IMR-90 (cell line): ENCODE data around the gene GNAI2. TPM values are rescaled to one million over a fixed set of nuclear protein-coding genes. Genes with fewer than 3 reads are reported as not detected.

Experiments
- ATAC-seq: fragments of 200-7000 bp; cut with Tn5 transposase; 2 replicates; pipeline ENCODE4 v1.9.1; 2020; ENCODE audit warnings: low read depth, mild to moderate bottlenecking, moderate library complexity
- BruUV-seq: library from RNA; stranded (reverse); fragments of 400-500 nt; replicated peaks from 2 replicates; lab custom pipeline; 2021; lab: Mats Ljungman, UMichigan
- CTCF ChIA-PET: fragments of 300-600 bp; formaldehyde crosslinking; extraction: SDS; loops from one replicate; lab custom pipeline; 2021; ENCODE audit warnings: antibody characterized with exemption; lab: Yijun Ruan, JAX
- POLR2A ChIA-PET: fragments of 300-600 bp; sonication (Branson Sonifier 250); formaldehyde crosslinking; loops from one replicate; lab custom pipeline; 2022; ENCODE audit warnings: antibody characterized with exemption; ENCODE audit not compliant: unreplicated experiment; lab: Charles Lee
- DNase-seq: peaks from one replicate; pipeline ENCODE4 v3.0.0; 2013
- H2AFZ ChIP-seq: replicated peaks from 2 replicates; pipeline ENCODE3; 2013; ENCODE audit warnings: low read length, mild to moderate bottlenecking; ENCODE audit not compliant: poor library complexity
- H2AK5ac ChIP-seq: 2 replicates; pipeline ENCODE4 v1.6.1; 2013; ENCODE audit warnings: low read depth, low read length, inconsistent platforms
- H2AK9ac ChIP-seq: replicated peaks from 2 replicates; pipeline ENCODE3; 2013; ENCODE audit warnings: mild to moderate bottlenecking, low read depth, low read length, moderate library complexity; ENCODE audit not compliant: poor library complexity
- H2BK120ac ChIP-seq: 2 replicates; pipeline ENCODE4 v1.6.1; 2013; ENCODE audit warnings: low read depth, low read length, inconsistent platforms
- H2BK15ac ChIP-seq: 3 replicates; pipeline ENCODE4 v1.6.1; 2013; ENCODE audit warnings: low read depth, low read length, inconsistent platforms
- H2BK20ac ChIP-seq: 2 replicates; pipeline ENCODE4 v1.6.1; 2013; ENCODE audit warnings: low read depth, mild to moderate bottlenecking, inconsistent platforms, low read length, moderate library complexity
- H2BK5ac ChIP-seq: 2 replicates; pipeline ENCODE4 v1.6.1; 2013; ENCODE audit warnings: mild to moderate bottlenecking, low read depth, low read length, inconsistent platforms; ENCODE audit not compliant: poor library complexity, severe bottlenecking
- H3K14ac ChIP-seq: replicated peaks from 2 replicates; pipeline ENCODE4 v1.6.1; 2013; ENCODE audit warnings: low read depth, low read length, inconsistent platforms
- H3K18ac ChIP-seq: 2 replicates; pipeline ENCODE4 v1.6.1; 2013; ENCODE audit warnings: low read depth, low read length, control low read depth
- H3K23ac ChIP-seq: 2 replicates; pipeline ENCODE4 v1.6.1; 2013; ENCODE audit warnings: low read depth, low read length, inconsistent platforms
- H3K27ac ChIP-seq: 2 replicates; pipeline ENCODE4 v1.5.1; 2013; ENCODE audit warnings: mild to moderate bottlenecking, control low read depth, low read length; ENCODE audit not compliant: insufficient read depth
- H3K27me3 ChIP-seq: 2 replicates; pipeline ENCODE4 v1.6.1; 2013; ENCODE audit warnings: low read length; ENCODE audit not compliant: control insufficient read depth, insufficient read depth
- H3K36me3 ChIP-seq: 2 replicates; pipeline ENCODE4 v1.6.1; 2013; ENCODE audit warnings: low read length, mixed read lengths; ENCODE audit not compliant: control insufficient read depth, insufficient read depth
- H3K4ac ChIP-seq: 2 replicates; pipeline ENCODE4 v1.6.1; 2013; ENCODE audit warnings: low read depth, low read length, inconsistent platforms
- H3K4me1 ChIP-seq: 2 replicates; pipeline ENCODE4 v1.6.1; 2013; ENCODE audit warnings: low read length, mixed read lengths; ENCODE audit not compliant: control insufficient read depth, insufficient read depth
- H3K4me2 ChIP-seq: 2 replicates; pipeline ENCODE4 v1.6.1; 2013; ENCODE audit warnings: low read depth, mild to moderate bottlenecking, control low read depth, low read length, moderate library complexity
- H3K4me3 ChIP-seq: 2 replicates; pipeline ENCODE4 v1.5.1; 2013; ENCODE audit warnings: low read depth, mild to moderate bottlenecking, control low read depth, low read length, moderate library complexity; ENCODE audit not compliant: insufficient read depth
- H3K56ac ChIP-seq: 2 replicates; pipeline ENCODE4 v1.6.1; 2013; ENCODE audit warnings: low read length, inconsistent platforms; ENCODE audit not compliant: insufficient read depth; ENCODE audit errors: extremely low read depth
- H3K79me1 ChIP-seq, 2 experiments: 2 replicates each; pipeline ENCODE4 v1.6.1; 2013; ENCODE audit warnings: low read length in 2 of 2, inconsistent platforms in 1 of 2, low read depth in 1 of 2
- H3K9ac ChIP-seq: 2 replicates; pipeline ENCODE4 v1.6.1; 2013; ENCODE audit warnings: low read depth, low read length, control low read depth
- H3K9me1 ChIP-seq: 2 replicates; pipeline ENCODE4 v1.6.1; 2013; ENCODE audit warnings: low read length, inconsistent platforms; ENCODE audit not compliant: insufficient read depth
- H3K9me3 ChIP-seq: 2 replicates; pipeline ENCODE4 v1.6.1; 2013; ENCODE audit warnings: low read length; ENCODE audit not compliant: control insufficient read depth, insufficient read depth
- H4K20me1 ChIP-seq: 2 replicates; pipeline ENCODE4 v1.6.1; 2013; ENCODE audit warnings: low read length, inconsistent platforms; ENCODE audit not compliant: insufficient read depth
- H4K5ac ChIP-seq: 2 replicates; pipeline ENCODE4 v1.6.1; 2013; ENCODE audit warnings: mild to moderate bottlenecking, low read depth, low read length, control low read depth
- H4K8ac ChIP-seq, 2 experiments: 2 replicates each; pipeline ENCODE4 v1.6.1; 2013; ENCODE audit warnings: low read depth in 2 of 2, low read length in 2 of 2, control low read depth in 1 of 2, inconsistent platforms in 1 of 2
- H4K91ac ChIP-seq: 2 replicates; pipeline ENCODE4 v1.6.1; 2013; ENCODE audit warnings: low read depth, low read length, inconsistent platforms; ENCODE audit not compliant: insufficient read depth
- BHLHE40 ChIP-seq: fragments of 150-350 bp; IDR thresholded peaks from 2 replicates; pipeline ENCODE4 v1.6.1; 2016; ENCODE audit warnings: mild to moderate bottlenecking, low read depth, low read length
- CEBPB ChIP-seq: IDR thresholded peaks from 2 replicates; pipeline ENCODE4 v1.6.1; 2012; ENCODE audit warnings: low read depth, low read length, improper control_type of control experiment
- CHD1 ChIP-seq: IDR thresholded peaks from 2 replicates; pipeline ENCODE4 v1.6.1; 2012; ENCODE audit warnings: low read depth, low read length, improper control_type of control experiment
- CTCF ChIP-seq: conservative IDR thresholded peaks from 2 replicates; pipeline ENCODE4 v1.5.1; 2012; ENCODE audit warnings: mild to moderate bottlenecking, low read depth, low read length, improper control_type of control experiment
- MAFK ChIP-seq: IDR thresholded peaks from 2 replicates; pipeline ENCODE4 v1.6.1; 2012; ENCODE audit warnings: low read depth, low read length, improper control_type of control experiment
- MAZ ChIP-seq: IDR thresholded peaks from 2 replicates; pipeline ENCODE4 v1.6.1; 2012; ENCODE audit warnings: low read depth, mild to moderate bottlenecking, low read length, improper control_type of control experiment, moderate library complexity, borderline replicate concordance
- MXI1 ChIP-seq: IDR thresholded peaks from 2 replicates; pipeline ENCODE4 v1.6.1; 2012; ENCODE audit warnings: low read depth, mild to moderate bottlenecking, low read length, moderate library complexity, borderline replicate concordance
- NFE2L2 ChIP-seq: fragments of 150-350 bp; IDR thresholded peaks from 2 replicates; pipeline ENCODE4 v1.6.1; 2016; ENCODE audit warnings: low read depth, mild to moderate bottlenecking, low read length
- POLR2A ChIP-seq: IDR thresholded peaks from 2 replicates; pipeline ENCODE4 v1.6.1; 2012; ENCODE audit warnings: mild to moderate bottlenecking, low read depth, low read length
- RAD21 ChIP-seq: IDR thresholded peaks from 2 replicates; pipeline ENCODE4 v1.6.1; 2012; ENCODE audit warnings: low read length, improper control_type of control experiment
- RCOR1 ChIP-seq: IDR thresholded peaks from 2 replicates; pipeline ENCODE4 v1.6.1; 2012; ENCODE audit warnings: mild to moderate bottlenecking, low read length, improper control_type of control experiment; ENCODE audit not compliant: insufficient replicate concordance
- RFX5 ChIP-seq: IDR thresholded peaks from 2 replicates; pipeline ENCODE4 v1.8.0; 2012; ENCODE audit warnings: low read depth, mild to moderate bottlenecking, low read length, moderate library complexity
- SMC3 ChIP-seq: fragments of 150-350 bp; IDR thresholded peaks from 2 replicates; pipeline ENCODE4 v1.6.1; 2016; ENCODE audit warnings: low read depth, mild to moderate bottlenecking, antibody characterized with exemption, low read length, moderate library complexity
- USF2 ChIP-seq: fragments of 150-350 bp; IDR thresholded peaks from 2 replicates; pipeline ENCODE4 v1.6.1; 2017; ENCODE audit warnings: mild to moderate bottlenecking, antibody characterized with exemption, low read length, low read depth
- WGBS, 2 experiments: methylation state at CpG; one replicate each; pipeline versions ENCODE4 v1.1.5 to v1.1.7; 2013; ENCODE audit warnings: missing lambda C conversion rate in 2 of 2; ENCODE audit not compliant: insufficient read length in 1 of 2; ENCODE audit errors: extremely low coverage in 2 of 2; 5-methylcytosine and 5-hydroxymethylcytosine counted together
- dilution Hi-C: fragments of 300-500 bp; cut with HindIII; formaldehyde crosslinking; loops from one replicate; pipeline ENCODE4 v1.14.3; 2018; ENCODE audit warnings: low sequenced_read_pairs; ENCODE audit not compliant: unreplicated experiment
- in situ Hi-C: fragments of 300-500 bp; cut with MboI; formaldehyde crosslinking; loops from 3 replicates; pipeline ENCODE4 v1.14.3; 2019; ENCODE audit warnings: low sequenced_read_pairs, inconsistent platforms, mixed read lengths
- intact Hi-C: fragments of 100-400 bp; cut with micrococcal nuclease; formaldehyde crosslinking; loops from 2 replicates; pipeline ENCODE4 v1.10.0; 2022
- polyA plus RNA-seq, 3 experiments: library from polyadenylated mRNA; depleted of rRNA; stranded (reverse); fragments of >200 nt; gene quantifications; 2 replicates each; pipeline ENCODE4 v1.2.3, GENCODE V29; 2012; ENCODE audit warnings: low replicate concordance in 1 of 3
- total RNA-seq: library from RNA; depleted of rRNA; stranded (reverse); fragments of >200 nt; gene quantifications from 2 replicates; pipeline ENCODE4 v1.2.3, GENCODE V29; 2012
- TF ChIP-seq, protein P1 (sequence below): fragments of 150-350 bp; IDR thresholded peaks from 2 replicates; pipeline ENCODE4 v1.6.1; 2016; ENCODE audit warnings: low read depth, mild to moderate bottlenecking, low read length, moderate library complexity, borderline replicate concordance

The GNAI2 gene
- total and polyA plus RNA-seq, 2 of the 4 experiments (the other 2 are of a cell fraction) = 867 to 1,079 TPM

DNA sequence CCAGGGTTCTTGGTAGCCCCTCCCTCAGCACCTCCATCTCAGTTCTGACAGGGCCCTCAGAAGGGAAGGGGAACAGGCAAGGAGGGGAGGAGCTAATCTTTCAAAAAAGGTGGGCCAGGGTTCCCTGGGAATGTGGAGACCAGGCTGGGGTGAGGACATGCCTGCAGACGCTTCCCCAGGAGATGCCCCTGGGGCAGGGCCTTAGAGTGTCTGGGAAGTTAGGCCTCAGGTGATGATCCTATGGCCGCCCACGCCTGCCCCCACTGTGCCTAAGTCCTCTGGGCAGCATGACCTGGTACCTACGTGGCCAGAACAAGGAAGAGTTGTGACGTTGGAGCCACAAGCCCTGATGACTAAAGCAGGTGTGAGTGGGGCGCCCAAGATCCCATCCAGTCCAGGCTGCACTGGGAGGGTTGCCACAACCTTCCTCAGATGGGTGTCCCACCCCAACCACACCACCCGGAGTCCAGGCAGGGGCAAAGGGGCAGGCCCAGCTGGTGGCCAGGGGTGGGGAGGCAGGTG lies 29.0 kb downstream of the GNAI2 start:
- peak overlapping the region; percentile 67; the same call in 1 of the 2 replicates for H3K56ac ChIP-seq
- peak overlapping the region; percentile 97 for H3K27ac ChIP-seq
- H3K79me1 ChIP-seq = peaks cover 6 to 61% of the 10 kb centered on the region in 2 experiments; a peak in 3 of 4 replicates
- no TSS peak for BruUV-seq
- H3K4ac ChIP-seq = peak overlapping the region; percentile 100
- ATAC-seq (no peak), DNase-seq (no peak)
- H4K5ac ChIP-seq = peak overlapping the region; percentile 94
- peak overlapping the region; percentile 97 for H2AK9ac ChIP-seq
- peak overlapping the region; percentile 99 for H4K8ac ChIP-seq
- in situ Hi-C loops (no loop called here), dilution Hi-C loops (no loop called here), intact Hi-C loops (loop anchor here (5.0 kb wide), 1 partner anchor 57 kb away; the partner anchor contains the start of gene HYAL2)
- H3K14ac ChIP-seq = peak overlapping the region; percentile 83
- no peaks in the 10 kb centered on the region for H3K9me3 ChIP-seq
- H4K20me1 ChIP-seq = no peaks in the 10 kb centered on the region
- H4K91ac ChIP-seq = peak overlapping the region; percentile 99
- H3K18ac ChIP-seq = peak overlapping the region; percentile 82
- H2AK5ac ChIP-seq = peak overlapping the region; percentile 100
- 92% methylated on average over 2 of the region's 7 CpGs; no CpG with 5 or more reads in 1 of the 2 experiments for WGBS, 2 experiments
- POLR2A ChIA-PET = interaction anchor here (0.6 to 0.7 kb wide), 4 partner anchors 27 to 158 kb away, joined by 3 to 6 read pairs (median 4); no protein-coding TSS in a partner anchor
- H2BK15ac ChIP-seq = peak overlapping the region; percentile 97; the same call in 2 of the 3 replicates
- H3K4me1 ChIP-seq = peaks cover 67% of the 10 kb centered on the region
- H3K4me3 ChIP-seq = no peak overlapping the region
- H2AFZ ChIP-seq = peak overlapping the region; percentile 81
- no peaks in the 10 kb centered on the region for H3K27me3 ChIP-seq
- no peaks in the 10 kb centered on the region for H3K36me3 ChIP-seq
- H2BK20ac ChIP-seq = peak overlapping the region; percentile 96
- peak overlapping the region; percentile 3; the same call in 1 of the 2 replicates for H3K4me2 ChIP-seq
- peak overlapping the region; percentile 85 for H2BK5ac ChIP-seq
- H2BK120ac ChIP-seq = peak overlapping the region; percentile 97
- peaks cover 43% of the 10 kb centered on the region for H3K9me1 ChIP-seq
- H3K23ac ChIP-seq = peak overlapping the region; percentile 73
- CTCF ChIA-PET = interaction anchor here (0.7 kb wide), 1 partner anchor 8 kb away, joined by 4 read pairs; no protein-coding TSS in a partner anchor
- H3K9ac ChIP-seq = peak overlapping the region; percentile 53
- TF ChIP-seq BHLHE40 (no peak), SMC3 (no peak), CTCF (no peak), MAFK (no peak), RAD21 (no peak), RFX5 (no peak), USF2 (no peak), MXI1 (no peak), CHD1 (no peak), POLR2A (no peak), MAZ (no peak), NFE2L2 (no peak), CEBPB (no peak), RCOR1 (no peak)
- TF ChIP-seq, protein P1, sequence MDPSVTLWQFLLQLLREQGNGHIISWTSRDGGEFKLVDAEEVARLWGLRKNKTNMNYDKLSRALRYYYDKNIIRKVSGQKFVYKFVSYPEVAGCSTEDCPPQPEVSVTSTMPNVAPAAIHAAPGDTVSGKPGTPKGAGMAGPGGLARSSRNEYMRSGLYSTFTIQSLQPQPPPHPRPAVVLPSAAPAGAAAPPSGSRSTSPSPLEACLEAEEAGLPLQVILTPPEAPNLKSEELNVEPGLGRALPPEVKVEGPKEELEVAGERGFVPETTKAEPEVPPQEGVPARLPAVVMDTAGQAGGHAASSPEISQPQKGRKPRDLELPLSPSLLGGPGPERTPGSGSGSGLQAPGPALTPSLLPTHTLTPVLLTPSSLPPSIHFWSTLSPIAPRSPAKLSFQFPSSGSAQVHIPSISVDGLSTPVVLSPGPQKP = no peak
